Measurements from ENCODE around the gene ADRA2B. TPM values are rescaled to one million over a fixed set of nuclear protein-coding genes. Genes with fewer than 3 reads are reported as not detected.
"Not testable (repeated sequence)": the region's sequence is repeated elsewhere in the genome, so short reads cannot be mapped to it uniquely, and the experiment has no call there.

The ADRA2B gene
- total RNA-seq: 1 to 10 TPM in 1 of 6 donors, under 1 TPM in 5; 0.15 to 1.0 (median 0.31) TPM

DNA sequence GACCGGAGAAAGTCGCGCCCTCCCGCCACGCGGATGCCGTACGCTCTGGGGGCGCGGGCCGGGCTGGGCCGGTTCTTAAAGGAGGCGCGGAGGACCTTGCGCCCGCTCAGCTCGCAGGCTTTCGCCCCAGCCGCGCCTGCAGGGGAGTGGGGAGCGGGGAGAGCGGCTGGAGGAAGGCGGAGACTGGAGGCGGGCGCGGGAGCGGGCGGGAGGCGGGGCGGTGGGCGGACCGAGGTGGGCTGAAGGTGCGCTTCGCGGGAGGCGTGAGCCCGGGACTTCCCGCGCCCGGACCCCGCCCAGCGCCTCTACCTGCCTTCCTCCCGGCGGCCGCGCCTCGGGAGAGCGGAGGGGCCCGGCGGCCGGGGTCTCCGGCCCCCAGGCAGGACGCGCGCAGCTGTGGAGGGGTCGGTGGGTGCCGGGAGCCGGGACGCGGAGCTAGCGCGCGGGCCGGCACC, at the start of gene ADRA2B:
TSS of gene ADRA2B (minus strand) at position 148 of the 455 bp plus-strand sequence. CDS start 422 bp downstream, outside the sequence.
- Histone ChIP-seq H3K9me3 (no peaks in the 10 kb centered on the region), H3K4me1 (peaks cover 4 to 17% (median 13%) of the 10 kb centered on the region in 4 donors), H3K27me3 (peaks cover 0 to 22% (median 9%) of the 10 kb centered on the region in 4 donors), H3K4me3 (peak within 1 kb of the TSS; percentile 34 to 81 (median 69)), H3K36me3 (no peaks in the 10 kb centered on the region), H3K27ac (peak within 1 kb of the TSS in 2 of 4 donors; percentile 15 to 47)
- peak; percentile 76 to 95 for DNase-seq
- ATAC-seq (ENCODE audit: low FRiP score in 2 of 2): peak in 1 of 2 donors; percentile 73
- WGBS, 2 donors: 0% methylated on average over 9 of the region's 64 CpGs; no CpG with 5 or more reads in 1 of the 2 donors
- TF ChIP-seq EP300 (IDR thresholded peaks at IDR 0.05): no peak
- TF ChIP-seq, protein P1, sequence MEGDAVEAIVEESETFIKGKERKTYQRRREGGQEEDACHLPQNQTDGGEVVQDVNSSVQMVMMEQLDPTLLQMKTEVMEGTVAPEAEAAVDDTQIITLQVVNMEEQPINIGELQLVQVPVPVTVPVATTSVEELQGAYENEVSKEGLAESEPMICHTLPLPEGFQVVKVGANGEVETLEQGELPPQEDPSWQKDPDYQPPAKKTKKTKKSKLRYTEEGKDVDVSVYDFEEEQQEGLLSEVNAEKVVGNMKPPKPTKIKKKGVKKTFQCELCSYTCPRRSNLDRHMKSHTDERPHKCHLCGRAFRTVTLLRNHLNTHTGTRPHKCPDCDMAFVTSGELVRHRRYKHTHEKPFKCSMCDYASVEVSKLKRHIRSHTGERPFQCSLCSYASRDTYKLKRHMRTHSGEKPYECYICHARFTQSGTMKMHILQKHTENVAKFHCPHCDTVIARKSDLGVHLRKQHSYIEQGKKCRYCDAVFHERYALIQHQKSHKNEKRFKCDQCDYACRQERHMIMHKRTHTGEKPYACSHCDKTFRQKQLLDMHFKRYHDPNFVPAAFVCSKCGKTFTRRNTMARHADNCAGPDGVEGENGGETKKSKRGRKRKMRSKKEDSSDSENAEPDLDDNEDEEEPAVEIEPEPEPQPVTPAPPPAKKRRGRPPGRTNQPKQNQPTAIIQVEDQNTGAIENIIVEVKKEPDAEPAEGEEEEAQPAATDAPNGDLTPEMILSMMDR (IDR thresholded peaks at IDR 0.05): no peak
- TF ChIP-seq POLR2AphosphoS5 (IDR thresholded peaks at IDR 0.05): peak in 1 of 2 donors; percentile 13
- no peak for TF ChIP-seq POLR2A (IDR thresholded peaks at IDR 0.05)

DNA sequence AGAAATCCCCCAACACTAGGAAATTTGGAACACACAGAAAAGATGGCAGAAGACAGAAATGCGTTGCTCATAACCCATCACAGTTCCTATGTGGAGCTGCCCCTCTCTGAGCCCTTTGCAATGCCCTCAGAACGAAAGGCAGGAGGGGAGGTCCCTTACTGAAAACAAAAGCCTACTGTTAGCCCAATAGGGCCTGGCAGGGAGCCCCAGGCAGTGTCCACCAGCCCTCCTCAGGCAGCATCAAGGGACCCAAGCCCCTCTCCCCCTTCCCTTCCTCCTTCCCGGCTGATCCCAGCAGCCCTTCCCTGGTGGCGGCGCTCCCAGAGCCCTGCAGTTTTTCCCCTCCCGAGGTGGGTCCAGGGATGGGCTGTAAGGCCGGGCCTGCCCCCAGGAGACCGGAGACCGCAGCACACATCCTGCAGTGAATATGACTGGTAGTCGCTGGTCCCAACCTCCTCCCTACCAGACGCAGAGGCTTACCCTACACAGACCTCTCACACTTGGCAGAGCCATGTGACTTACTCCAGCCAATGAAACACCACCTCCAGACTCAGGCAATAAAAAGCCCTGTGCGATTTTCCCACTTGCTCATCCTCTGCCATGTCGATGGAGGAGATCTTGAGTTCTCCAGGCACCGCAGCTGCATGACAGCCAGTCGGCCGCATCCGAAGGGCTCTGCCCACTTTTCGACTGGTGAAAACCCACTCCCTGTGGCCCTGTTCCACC, 48.3 kb upstream of the ADRA2B start:
- no peaks in the 10 kb centered on the region for H3K4me1 ChIP-seq
- H3K36me3 ChIP-seq: no peaks in the 10 kb centered on the region
- TF ChIP-seq EP300 (IDR thresholded peaks at IDR 0.05): no peak
- peak in 1 of 2 donors; percentile 11 for TF ChIP-seq POLR2AphosphoS5 (IDR thresholded peaks at IDR 0.05)
- peak in 1 of 4 donors; percentile 33 for TF ChIP-seq POLR2A (IDR thresholded peaks at IDR 0.05)
- ATAC-seq (ENCODE audit: low FRiP score in 2 of 2): peak in 1 of 2 donors; percentile 56
- no peaks in the 10 kb centered on the region for H3K27me3 ChIP-seq
- H3K9me3 ChIP-seq: no peaks in the 10 kb centered on the region
- peak overlapping the region in 2 of 4 donors; percentile 72 to 78 for H3K27ac ChIP-seq
- 67 to 79% methylated on average over 12 to 18 of the region's 18 CpGs for WGBS, 2 donors
- peak in 1 of 2 donors; percentile 46 for DNase-seq
- H3K4me3 ChIP-seq: no peak overlapping the region

DNA sequence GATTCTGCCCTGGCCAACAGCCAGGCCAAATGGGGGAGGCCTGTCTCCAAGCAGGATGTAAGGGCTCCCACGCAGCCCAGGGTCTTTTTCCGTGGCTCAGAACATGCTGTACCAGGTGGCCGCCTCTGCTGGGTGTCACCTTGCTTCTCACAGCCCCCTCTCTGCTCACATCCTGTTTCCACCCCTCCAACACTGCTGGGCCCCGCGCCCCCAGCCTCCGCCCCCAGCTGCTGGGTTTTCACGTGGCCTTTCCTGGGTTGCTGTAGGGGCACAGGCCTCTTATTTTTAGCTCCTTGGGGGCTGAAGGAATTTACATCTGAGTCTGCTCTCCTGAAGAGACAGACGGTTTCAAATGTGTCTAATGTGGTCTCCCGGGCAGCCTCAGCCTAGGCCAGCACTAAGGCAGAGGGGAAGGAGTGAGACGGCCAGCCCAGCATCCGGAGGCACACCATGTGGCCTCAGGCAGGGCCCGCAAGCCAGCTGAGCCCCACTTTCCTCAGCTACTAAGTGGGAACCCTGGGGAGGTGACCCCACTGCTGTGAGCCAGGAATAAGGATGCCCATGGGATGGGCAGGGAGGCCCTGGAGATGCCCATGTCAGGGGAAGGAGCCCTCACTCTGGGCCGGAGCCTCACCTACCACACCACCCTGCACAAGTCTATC, 47.5 kb upstream of the ADRA2B start:
- DNase-seq (peak; percentile 58 to 84), ATAC-seq (ENCODE audit: low FRiP score in 2 of 2) (peak; percentile 29 to 54)
- Histone ChIP-seq H3K4me1 (no peaks in the 10 kb centered on the region), H3K4me3 (no peak overlapping the region), H3K27me3 (no peaks in the 10 kb centered on the region), H3K36me3 (no peaks in the 10 kb centered on the region), H3K9me3 (no peaks in the 10 kb centered on the region), H3K27ac (peak overlapping the region in 2 of 4 donors; percentile 72 to 78)
- TF ChIP-seq POLR2A (IDR thresholded peaks at IDR 0.05) (no peak), POLR2AphosphoS5 (IDR thresholded peaks at IDR 0.05) (peak in 1 of 2 donors; percentile 54), EP300 (IDR thresholded peaks at IDR 0.05) (peak in 1 of 4 donors; percentile 68)
- TF ChIP-seq, protein P1 (IDR thresholded peaks at IDR 0.05): no peak
- 60 to 61% methylated on average over 9 to 13 of the region's 13 CpGs for WGBS, 2 donors

DNA sequence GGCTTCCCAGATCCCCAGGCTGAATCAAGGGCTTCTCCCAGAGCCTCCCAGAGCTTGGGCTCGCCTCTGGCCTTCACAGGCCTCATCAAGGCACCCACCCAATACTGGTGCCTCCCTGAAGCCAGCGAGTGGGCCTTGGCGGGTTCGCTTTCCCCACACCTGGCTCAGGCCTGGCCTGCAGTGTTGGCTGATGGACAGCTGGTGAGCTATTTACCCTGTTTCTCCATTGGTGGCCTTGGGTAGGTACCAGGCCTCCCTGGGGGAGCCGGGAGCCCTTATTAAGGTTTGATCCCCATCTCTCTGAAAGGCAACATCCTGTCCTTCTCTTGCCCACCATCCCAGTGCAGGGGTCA, 47.0 kb upstream of the ADRA2B start:
- no peaks in the 10 kb centered on the region for H3K4me1 ChIP-seq
- no peaks in the 10 kb centered on the region for H3K27me3 ChIP-seq
- H3K4me3 ChIP-seq: no peak overlapping the region
- TF ChIP-seq EP300 (IDR thresholded peaks at IDR 0.05) (no peak), POLR2A (IDR thresholded peaks at IDR 0.05) (no peak), POLR2AphosphoS5 (IDR thresholded peaks at IDR 0.05) (no peak)
- TF ChIP-seq, protein P1 (IDR thresholded peaks at IDR 0.05): no peak
- no peak for DNase-seq
- 90 to 96% methylated on average over 5 of the region's 5 CpGs for whole genome bisulfite sequencing, 2 donors
- peak overlapping the region; percentile 3 to 78 (median 54) for H3K27ac ChIP-seq
- ATAC-seq (ENCODE audit: low FRiP score in 2 of 2): no peak
- H3K9me3 ChIP-seq: no peaks in the 10 kb centered on the region
- no peaks in the 10 kb centered on the region for H3K36me3 ChIP-seq

DNA sequence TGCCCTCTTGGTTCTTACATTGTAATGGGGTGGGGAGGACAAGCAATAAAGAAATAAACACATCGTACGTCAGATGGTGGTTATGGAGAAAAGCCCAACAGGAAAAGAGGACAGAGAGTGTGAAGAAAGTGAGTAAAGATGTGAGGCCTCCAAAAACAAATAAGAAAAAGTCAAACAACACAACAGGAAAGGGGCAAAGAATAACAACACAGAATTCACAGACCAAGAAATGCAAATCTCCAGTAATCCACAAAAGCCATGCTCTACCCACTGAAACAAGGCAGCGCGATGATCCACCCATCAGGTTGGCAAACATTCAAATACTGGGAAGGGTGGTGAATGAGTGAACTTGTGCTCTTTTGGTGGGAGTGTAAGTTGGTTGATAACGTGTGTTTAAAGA, 45.5 kb upstream of the ADRA2B start:
- Histone ChIP-seq H3K4me1 (peaks cover 0 to 7% (median 0%) of the 10 kb centered on the region in 4 donors), H3K4me3 (no peak overlapping the region), H3K27ac (no peak overlapping the region), H3K36me3 (no peaks in the 10 kb centered on the region), H3K9me3 (no peaks in the 10 kb centered on the region), H3K27me3 (no peaks in the 10 kb centered on the region)
- no peak for ATAC-seq (ENCODE audit: low FRiP score in 2 of 2)
- no peak for TF ChIP-seq EP300 (IDR thresholded peaks at IDR 0.05)
- TF ChIP-seq, protein P1 (IDR thresholded peaks at IDR 0.05): no peak
- TF ChIP-seq POLR2A (IDR thresholded peaks at IDR 0.05): no peak
- no peak for TF ChIP-seq POLR2AphosphoS5 (IDR thresholded peaks at IDR 0.05)
- DNase-seq: no peak
- WGBS, 2 donors: 48 to 66% methylated on average over 5 of the region's 5 CpGs

DNA sequence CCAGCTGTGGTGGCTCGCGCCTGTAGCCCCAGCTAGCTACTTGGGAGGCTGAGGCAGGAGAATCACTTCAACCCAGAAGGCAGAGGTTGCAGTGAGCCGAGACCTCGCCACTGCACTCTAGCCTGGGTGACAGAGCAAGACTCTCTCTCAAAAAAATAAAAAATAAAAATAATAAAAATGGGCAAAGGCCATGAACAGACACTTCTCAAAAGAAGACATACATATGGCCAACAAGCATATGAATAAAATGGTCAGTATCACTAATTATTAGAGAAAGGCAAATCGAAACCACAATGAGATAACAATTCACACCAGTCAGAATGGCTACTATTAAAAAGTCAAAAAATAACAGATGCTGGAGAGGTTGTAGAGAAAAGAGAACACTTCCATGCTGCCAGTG, 44.0 kb upstream of the ADRA2B start:
- H3K4me3 ChIP-seq; ATAC-seq (ENCODE audit: low FRiP score in 2 of 2); H3K9me3 ChIP-seq; H3K4me1 ChIP-seq; H3K27ac ChIP-seq; DNase-seq; H3K36me3 ChIP-seq; H3K27me3 ChIP-seq: not testable (repeated sequence)
- 97 to 99% methylated on average over 5 of the region's 5 CpGs for whole genome bisulfite sequencing, 2 donors

Data from upper lobe of left lung (tissue), 6 donors.